Prostate gland (tissue), 2 donors: ENCODE results near the gene DIPK1C.

Experiments
- POLR2AphosphoS5 ChIP-seq: sonication (generic); formaldehyde crosslinking; IDR thresholded peaks from one replicate; pipeline ENCODE4 v1.6.1; 2017; ENCODE audit warnings: antibody characterized with exemption
- TF ChIP-seq, protein P1 (sequence below), 4 experiments: fragments of 200-600 bp in 2 of 4; fragments of 450-650 bp in 2 of 4; sonication (generic) in 2 of 4; IDR thresholded peaks; 1 replicate in 3 of 4; 2 replicates in 1 of 4; pipeline ENCODE4 v1.5.1; 2016 to 2019; ENCODE audit warnings: antibody characterized with exemption in 4 of 4, mild to moderate bottlenecking in 2 of 4, moderate library complexity in 2 of 4

DNA sequence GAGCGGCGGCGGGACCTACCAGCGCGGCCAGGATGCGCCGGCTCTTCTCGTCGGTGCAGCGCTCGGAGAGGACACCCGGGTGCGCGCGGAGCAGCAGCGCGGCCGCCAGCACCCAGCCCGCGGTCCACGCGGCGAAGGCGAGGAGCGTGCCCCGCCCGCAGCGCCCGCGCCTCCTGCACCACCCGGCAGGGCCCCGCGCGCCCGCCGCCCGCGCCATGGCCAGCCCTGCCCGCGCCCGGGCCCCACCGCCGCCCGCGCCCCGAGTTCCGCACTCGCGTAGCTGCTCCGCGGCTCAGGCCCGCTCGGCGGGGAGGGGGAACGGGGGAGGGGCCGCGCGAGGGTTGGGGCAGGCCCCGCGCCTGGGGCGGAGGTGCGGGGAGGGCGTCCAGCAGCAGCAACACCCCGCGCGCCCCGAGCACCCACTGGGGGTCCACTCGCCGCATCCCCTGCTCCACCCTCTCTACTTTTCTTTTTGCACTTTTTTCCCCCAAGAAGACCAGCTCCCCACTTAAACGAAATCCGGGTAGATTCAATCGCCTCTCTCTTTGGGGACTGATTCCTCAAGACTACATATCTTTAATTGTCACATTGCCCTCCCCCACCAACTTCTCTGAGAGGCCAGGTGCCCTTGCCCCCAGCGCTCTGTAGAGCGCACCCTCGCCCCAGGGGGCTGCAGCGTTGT, at the start of gene DIPK1C:
- TF ChIP-seq, protein P1, sequence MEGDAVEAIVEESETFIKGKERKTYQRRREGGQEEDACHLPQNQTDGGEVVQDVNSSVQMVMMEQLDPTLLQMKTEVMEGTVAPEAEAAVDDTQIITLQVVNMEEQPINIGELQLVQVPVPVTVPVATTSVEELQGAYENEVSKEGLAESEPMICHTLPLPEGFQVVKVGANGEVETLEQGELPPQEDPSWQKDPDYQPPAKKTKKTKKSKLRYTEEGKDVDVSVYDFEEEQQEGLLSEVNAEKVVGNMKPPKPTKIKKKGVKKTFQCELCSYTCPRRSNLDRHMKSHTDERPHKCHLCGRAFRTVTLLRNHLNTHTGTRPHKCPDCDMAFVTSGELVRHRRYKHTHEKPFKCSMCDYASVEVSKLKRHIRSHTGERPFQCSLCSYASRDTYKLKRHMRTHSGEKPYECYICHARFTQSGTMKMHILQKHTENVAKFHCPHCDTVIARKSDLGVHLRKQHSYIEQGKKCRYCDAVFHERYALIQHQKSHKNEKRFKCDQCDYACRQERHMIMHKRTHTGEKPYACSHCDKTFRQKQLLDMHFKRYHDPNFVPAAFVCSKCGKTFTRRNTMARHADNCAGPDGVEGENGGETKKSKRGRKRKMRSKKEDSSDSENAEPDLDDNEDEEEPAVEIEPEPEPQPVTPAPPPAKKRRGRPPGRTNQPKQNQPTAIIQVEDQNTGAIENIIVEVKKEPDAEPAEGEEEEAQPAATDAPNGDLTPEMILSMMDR (IDR thresholded peaks at IDR 0.05) = no peak
- no peak for TF ChIP-seq POLR2AphosphoS5
